ENCODE measurements around the gene SUSD2. TPM values are rescaled to one million over a fixed set of nuclear protein-coding genes. Genes with fewer than 3 reads are reported as not detected.
"Not testable (repeated sequence)": the region's sequence is repeated elsewhere in the genome, so short reads cannot be mapped to it uniquely, and the experiment has no call there.

SUSD2 gene, protein sequence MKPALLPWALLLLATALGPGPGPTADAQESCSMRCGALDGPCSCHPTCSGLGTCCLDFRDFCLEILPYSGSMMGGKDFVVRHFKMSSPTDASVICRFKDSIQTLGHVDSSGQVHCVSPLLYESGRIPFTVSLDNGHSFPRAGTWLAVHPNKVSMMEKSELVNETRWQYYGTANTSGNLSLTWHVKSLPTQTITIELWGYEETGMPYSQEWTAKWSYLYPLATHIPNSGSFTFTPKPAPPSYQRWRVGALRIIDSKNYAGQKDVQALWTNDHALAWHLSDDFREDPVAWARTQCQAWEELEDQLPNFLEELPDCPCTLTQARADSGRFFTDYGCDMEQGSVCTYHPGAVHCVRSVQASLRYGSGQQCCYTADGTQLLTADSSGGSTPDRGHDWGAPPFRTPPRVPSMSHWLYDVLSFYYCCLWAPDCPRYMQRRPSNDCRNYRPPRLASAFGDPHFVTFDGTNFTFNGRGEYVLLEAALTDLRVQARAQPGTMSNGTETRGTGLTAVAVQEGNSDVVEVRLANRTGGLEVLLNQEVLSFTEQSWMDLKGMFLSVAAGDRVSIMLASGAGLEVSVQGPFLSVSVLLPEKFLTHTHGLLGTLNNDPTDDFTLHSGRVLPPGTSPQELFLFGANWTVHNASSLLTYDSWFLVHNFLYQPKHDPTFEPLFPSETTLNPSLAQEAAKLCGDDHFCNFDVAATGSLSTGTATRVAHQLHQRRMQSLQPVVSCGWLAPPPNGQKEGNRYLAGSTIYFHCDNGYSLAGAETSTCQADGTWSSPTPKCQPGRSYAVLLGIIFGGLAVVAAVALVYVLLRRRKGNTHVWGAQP
- 0.11 TPM for polyA plus RNA-seq (2013)

DNA sequence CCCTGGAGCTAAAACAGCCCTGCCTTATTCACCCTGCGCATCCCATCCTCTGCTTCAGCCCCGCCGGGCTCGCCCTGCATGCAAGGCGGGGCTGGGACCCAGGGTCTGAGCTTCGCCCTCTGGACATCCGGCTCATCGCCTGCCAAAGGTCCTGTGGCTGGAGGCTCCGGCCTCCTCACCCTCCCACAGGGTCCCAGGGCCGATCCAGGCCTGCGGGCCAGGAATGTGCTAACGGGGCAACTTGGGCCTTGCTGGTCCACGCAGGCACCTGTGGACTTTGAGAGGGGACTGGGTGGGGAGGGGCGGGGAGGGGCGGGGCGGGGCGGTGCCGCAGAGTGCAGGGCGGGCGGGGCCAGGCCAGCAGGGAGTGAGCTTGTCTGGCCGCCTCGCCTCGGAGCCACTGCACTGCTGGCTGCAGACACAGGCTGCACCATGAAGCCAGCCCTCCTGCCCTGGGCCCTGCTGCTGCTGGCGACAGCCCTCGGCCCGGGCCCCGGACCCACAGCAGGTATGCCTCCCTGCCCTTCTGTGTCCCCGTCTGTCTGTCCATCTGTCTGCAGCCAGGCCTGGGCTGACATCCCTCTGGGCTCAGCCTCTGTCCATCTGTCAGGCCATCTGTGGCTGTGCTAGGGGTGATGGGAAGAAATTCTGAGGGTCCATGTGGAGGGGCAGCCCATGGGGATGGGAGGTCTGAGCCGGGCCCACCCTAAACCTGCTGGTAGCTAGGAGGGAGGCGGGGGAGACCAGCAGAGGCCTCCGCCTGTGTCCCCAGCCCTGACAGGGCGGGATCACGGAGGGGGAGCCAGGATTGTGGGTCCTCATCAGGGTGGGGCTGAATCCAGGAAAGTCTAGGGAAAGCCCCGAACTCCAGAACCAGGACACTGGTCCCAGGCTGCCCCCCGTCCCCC lies at the start of gene SUSD2:
TSS of gene SUSD2 (plus strand) at position 400 of the 908 bp plus-strand sequence. CDS start at position 433, 33 bp downstream.
- Histone ChIP-seq H3K4me3 (ENCODE audit: control insufficient read depth in 1 of 7, extremely low read depth in 1 of 7, insufficient read depth in 4 of 7, low read depth in 2 of 7, low read length in 6 of 7) (no peak within 1 kb of the TSS), H3K27ac (ENCODE audit: insufficient read depth in 1 of 2, low read depth in 1 of 2, low read length in 2 of 2, poor library complexity in 1 of 2, severe bottlenecking in 2 of 2) (no peak within 1 kb of the TSS), H3K27me3 (replicated peaks in 2 of 5; ENCODE audit: control insufficient read depth in 4 of 5, insufficient read depth in 5 of 5, low read length in 4 of 5) (no peaks in the 10 kb centered on the region), H3K4me1 (ENCODE audit: control extremely low read depth in 1 of 4, control insufficient read depth in 4 of 4, insufficient read depth in 4 of 4, low read length in 3 of 4) (no peaks in the 10 kb centered on the region), H3K9me3 (ENCODE audit: control extremely low read depth in 1 of 5, control insufficient read depth in 4 of 5, insufficient read depth in 2 of 5, low read depth in 1 of 5, low read length in 4 of 5) (no peaks in the 10 kb centered on the region), H3K36me3 (ENCODE audit: control insufficient read depth in 4 of 4, insufficient read depth in 4 of 4, low read length in 3 of 4) (peaks cover 0 to 29% (median 16%) of the 10 kb centered on the region in 4 experiments)
- POLR2A ChIA-PET, result no interaction called here
- DNase-seq, result no peak
- CTCF ChIA-PET, result interaction anchor here (1.2 to 43.2 kb wide), 2 partner anchors 42 to 75 kb away, joined by 5 to 1213 read pairs; no protein-coding TSS in a partner anchor
- 95% methylated on average over 11 of the region's 35 CpGs for WGBS (ENCODE audit: insufficient coverage)

DNA sequence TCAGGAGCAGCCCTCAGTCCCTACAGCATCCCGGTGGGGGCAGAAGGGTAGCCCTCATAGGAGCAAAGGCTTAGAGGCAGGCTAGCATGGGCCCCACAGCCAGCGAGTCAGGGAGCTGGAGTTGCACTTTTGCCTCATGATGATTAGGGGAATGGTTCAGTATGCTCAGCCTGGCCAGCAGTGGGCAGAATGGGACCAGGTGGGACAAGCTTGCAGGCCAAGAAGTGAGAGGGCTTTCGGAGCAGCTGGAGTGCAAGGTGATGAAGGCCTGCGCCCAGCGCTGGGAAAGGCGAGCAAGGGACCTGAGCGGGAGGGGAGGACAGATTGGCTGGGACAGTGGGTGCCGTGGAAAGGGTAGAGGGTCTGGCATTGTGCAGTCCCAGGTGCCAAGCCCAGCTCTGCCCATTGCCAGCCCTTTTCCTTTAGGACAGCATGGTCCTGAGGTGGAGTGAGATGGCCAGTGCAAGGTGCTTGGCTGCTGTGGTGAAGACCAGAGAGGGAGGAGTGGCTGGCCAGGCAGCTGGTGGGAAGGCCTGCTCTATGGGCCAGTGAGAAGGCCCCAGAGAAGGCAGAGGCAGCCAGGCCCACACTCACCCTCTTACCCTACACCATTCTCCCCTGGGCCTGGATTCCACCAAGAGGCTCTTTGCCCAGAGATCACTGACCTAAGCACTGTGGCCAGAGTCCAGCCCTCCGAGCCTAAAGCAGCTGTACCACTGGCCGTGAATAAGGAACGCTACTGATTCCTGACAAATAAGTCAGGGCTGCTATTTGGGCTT lies 47.9 kb upstream of the SUSD2 start:
- WGBS (ENCODE audit: insufficient coverage), result 76% methylated on average over 11 of the region's 11 CpGs
- DNase-seq, result peak; percentile 47 to 66 (median 66)
- peaks cover 13 to 65% (median 18%) of the 10 kb centered on the region in 4 experiments for H3K36me3 ChIP-seq (ENCODE audit: control insufficient read depth in 4 of 4, insufficient read depth in 4 of 4, low read length in 3 of 4)

DNA sequence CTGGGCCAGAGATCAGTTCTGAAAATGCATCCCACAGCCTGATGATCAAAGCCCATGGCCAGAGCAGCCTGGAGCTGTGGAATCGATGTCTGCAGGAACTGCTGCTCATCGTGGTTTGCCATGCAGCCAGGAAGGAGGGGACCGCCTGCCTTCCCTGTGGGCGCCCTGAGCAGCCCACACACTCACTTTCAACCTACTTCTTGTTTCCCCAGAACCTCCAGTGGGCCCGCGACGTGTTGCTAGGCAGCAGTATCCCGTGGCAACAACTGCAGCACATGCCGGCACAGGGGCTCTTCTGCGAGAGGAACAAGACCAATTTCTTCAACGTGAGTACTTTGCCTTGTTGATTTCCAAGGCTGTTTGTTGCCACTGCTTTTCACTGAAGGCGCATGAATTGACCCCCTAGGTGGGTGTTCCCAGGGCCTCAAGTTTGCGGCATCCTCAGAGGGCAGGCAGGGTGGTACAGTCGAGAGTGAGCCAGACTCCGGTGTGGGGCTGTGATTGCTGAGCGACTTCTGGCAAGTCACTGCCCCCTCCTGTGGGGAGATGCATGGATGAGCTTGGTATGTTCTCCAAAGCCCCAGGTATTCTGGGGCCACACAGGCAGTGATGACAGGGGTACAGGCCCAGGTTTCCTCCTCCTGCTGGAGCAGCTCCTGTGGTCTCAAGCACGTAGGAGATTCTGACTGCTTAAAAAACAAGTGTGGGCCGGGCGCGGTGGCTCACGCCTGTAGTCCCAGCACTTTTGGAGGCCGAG lies 47.0 kb upstream of the SUSD2 start:
- peak overlapping the region in 1 of 2 experiments; percentile 23 for H3K27ac ChIP-seq (ENCODE audit: insufficient read depth in 1 of 2, low read depth in 1 of 2, low read length in 2 of 2, poor library complexity in 1 of 2, severe bottlenecking in 2 of 2)
- POLR2A ChIA-PET, result interaction anchor here (2.2 kb wide), 1 partner anchor 22 kb away, joined by 19 read pairs; no protein-coding TSS in a partner anchor

More for the DNA sequence above, 47.9 kb upstream of the SUSD2 start:
- Histone ChIP-seq H3K27me3 (replicated peaks in 2 of 5; ENCODE audit: control insufficient read depth in 4 of 5, insufficient read depth in 5 of 5, low read length in 4 of 5) (no peaks in the 10 kb centered on the region), H3K4me1 (ENCODE audit: control extremely low read depth in 1 of 4, control insufficient read depth in 4 of 4, insufficient read depth in 4 of 4, low read length in 3 of 4) (peaks cover 6 to 42% (median 38%) of the 10 kb centered on the region in 4 experiments), H3K9me3 (ENCODE audit: control extremely low read depth in 1 of 5, control insufficient read depth in 4 of 5, insufficient read depth in 2 of 5, low read depth in 1 of 5, low read length in 4 of 5) (no peaks in the 10 kb centered on the region), H3K27ac (ENCODE audit: insufficient read depth in 1 of 2, low read depth in 1 of 2, low read length in 2 of 2, poor library complexity in 1 of 2, severe bottlenecking in 2 of 2) (no peak overlapping the region), H3K4me3 (ENCODE audit: control insufficient read depth in 1 of 7, extremely low read depth in 1 of 7, insufficient read depth in 4 of 7, low read depth in 2 of 7, low read length in 6 of 7) (no peak overlapping the region)
- ChIA-PET POLR2A (interaction anchor here (1.0 to 2.2 kb wide), 2 partner anchors 22 to 42 kb away, joined by 4 to 19 read pairs; no protein-coding TSS in a partner anchor), CTCF (interaction anchor here (0.9 to 55.4 kb wide), 8 partner anchors 9 to 136 kb away, joined by 3 to 1213 read pairs (median 4); partner anchors contain the start of gene SUSD2)

DNA sequence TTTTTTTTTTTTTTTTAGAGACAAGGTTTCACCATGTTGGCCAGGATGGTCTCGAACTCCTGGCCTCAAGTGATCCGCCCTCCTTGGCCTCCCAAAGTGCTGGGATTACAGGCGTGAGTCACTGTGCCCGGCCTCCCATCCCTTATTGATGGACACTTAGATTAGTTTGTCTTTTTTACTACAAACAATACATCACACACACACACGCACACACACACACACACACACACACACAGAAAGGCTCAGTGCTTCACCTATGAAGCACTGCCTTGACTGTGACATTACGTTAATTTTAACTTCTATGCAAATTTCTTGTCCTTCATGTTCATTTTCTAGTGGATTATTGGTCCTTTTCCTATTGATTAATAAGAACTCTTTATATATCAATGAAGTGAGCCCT lies 44.8 kb upstream of the SUSD2 start:
- H3K27me3 ChIP-seq (replicated peaks in 2 of 5; ENCODE audit: control insufficient read depth in 4 of 5, insufficient read depth in 5 of 5, low read length in 4 of 5); DNase-seq; H3K27ac ChIP-seq (ENCODE audit: insufficient read depth in 1 of 2, low read depth in 1 of 2, low read length in 2 of 2, poor library complexity in 1 of 2, severe bottlenecking in 2 of 2); POLR2A ChIA-PET; H3K4me3 ChIP-seq (ENCODE audit: control insufficient read depth in 1 of 7, extremely low read depth in 1 of 7, insufficient read depth in 4 of 7, low read depth in 2 of 7, low read length in 6 of 7); H3K9me3 ChIP-seq (ENCODE audit: control extremely low read depth in 1 of 5, control insufficient read depth in 4 of 5, insufficient read depth in 2 of 5, low read depth in 1 of 5, low read length in 4 of 5): not testable (repeated sequence)
- Histone ChIP-seq H3K4me1 (ENCODE audit: control extremely low read depth in 1 of 4, control insufficient read depth in 4 of 4, insufficient read depth in 4 of 4, low read length in 3 of 4) (peaks cover 4 to 46% (median 41%) of the 10 kb centered on the region in 4 experiments), H3K36me3 (ENCODE audit: control insufficient read depth in 4 of 4, insufficient read depth in 4 of 4, low read length in 3 of 4) (peaks cover 15 to 62% (median 20%) of the 10 kb centered on the region in 4 experiments)
- CTCF ChIA-PET, result interaction anchor here (55.4 kb wide), 1 partner anchor 27 kb away, joined by 1213 read pairs; the partner anchor contains the start of gene SUSD2
- 86% methylated on average over 1 of the region's 6 CpGs for WGBS (ENCODE audit: insufficient coverage)

More for the DNA sequence above, 47.0 kb upstream of the SUSD2 start:
- WGBS (ENCODE audit: insufficient coverage), result 37% methylated on average over 15 of the region's 22 CpGs
- H3K9me3 ChIP-seq (ENCODE audit: control extremely low read depth in 1 of 5, control insufficient read depth in 4 of 5, insufficient read depth in 2 of 5, low read depth in 1 of 5, low read length in 4 of 5), result no peaks in the 10 kb centered on the region
- no peaks in the 10 kb centered on the region for H3K27me3 ChIP-seq (replicated peaks in 2 of 5; ENCODE audit: control insufficient read depth in 4 of 5, insufficient read depth in 5 of 5, low read length in 4 of 5)
- DNase-seq, result peak; percentile 97 to 99 (median 99)
- H3K4me1 ChIP-seq (ENCODE audit: control extremely low read depth in 1 of 4, control insufficient read depth in 4 of 4, insufficient read depth in 4 of 4, low read length in 3 of 4), result peaks cover 6 to 33% (median 30%) of the 10 kb centered on the region in 4 experiments
- H3K36me3 ChIP-seq (ENCODE audit: control insufficient read depth in 4 of 4, insufficient read depth in 4 of 4, low read length in 3 of 4), result peaks cover 13 to 66% (median 20%) of the 10 kb centered on the region in 4 experiments
- peak overlapping the region in 1 of 7 experiments; percentile 12 for H3K4me3 ChIP-seq (ENCODE audit: control insufficient read depth in 1 of 7, extremely low read depth in 1 of 7, insufficient read depth in 4 of 7, low read depth in 2 of 7, low read length in 6 of 7)
- CTCF ChIA-PET, result interaction anchor here (1.0 to 55.4 kb wide), 6 partner anchors 10 to 113 kb away, joined by 3 to 1213 read pairs (median 4); partner anchors contain the start of gene SUSD2

DNA sequence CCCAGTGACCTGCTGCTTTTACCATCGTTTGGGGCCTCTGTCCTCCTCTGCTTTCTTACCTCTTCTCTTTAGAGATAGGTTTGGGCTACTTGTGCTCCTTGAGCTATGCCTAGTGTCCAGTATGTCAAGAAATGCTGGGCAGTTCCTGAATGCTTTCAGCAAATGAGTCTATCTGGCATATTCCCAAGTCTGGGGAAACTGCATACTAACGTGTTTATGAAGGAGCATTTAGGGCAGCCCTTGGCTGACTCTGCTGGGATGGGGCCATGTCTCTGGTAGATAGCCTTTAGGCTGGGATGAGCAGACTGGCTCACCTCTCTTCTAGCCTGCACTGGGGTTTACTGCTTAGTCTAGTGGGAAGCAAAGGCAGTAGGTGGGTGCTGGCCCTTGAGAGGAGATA lies 43.7 kb upstream of the SUSD2 start:
- H3K36me3 ChIP-seq (ENCODE audit: control insufficient read depth in 4 of 4, insufficient read depth in 4 of 4, low read length in 3 of 4), result peaks cover 15 to 65% (median 19%) of the 10 kb centered on the region in 4 experiments
- peaks cover 10 to 57% (median 52%) of the 10 kb centered on the region in 4 experiments for H3K4me1 ChIP-seq (ENCODE audit: control extremely low read depth in 1 of 4, control insufficient read depth in 4 of 4, insufficient read depth in 4 of 4, low read length in 3 of 4)
- H3K9me3 ChIP-seq (ENCODE audit: control extremely low read depth in 1 of 5, control insufficient read depth in 4 of 5, insufficient read depth in 2 of 5, low read depth in 1 of 5, low read length in 4 of 5), result no peaks in the 10 kb centered on the region
- POLR2A ChIA-PET, result no interaction called here
- no peak overlapping the region for H3K4me3 ChIP-seq (ENCODE audit: control insufficient read depth in 1 of 7, extremely low read depth in 1 of 7, insufficient read depth in 4 of 7, low read depth in 2 of 7, low read length in 6 of 7)
- CTCF ChIA-PET, result interaction anchor here (1.4 to 55.4 kb wide), 2 partner anchors 8 to 26 kb away, joined by 3 to 1213 read pairs; partner anchors contain the start of gene SUSD2
- 83% methylated on average over 1 of the region's 2 CpGs for WGBS (ENCODE audit: insufficient coverage)
- H3K27ac ChIP-seq (ENCODE audit: insufficient read depth in 1 of 2, low read depth in 1 of 2, low read length in 2 of 2, poor library complexity in 1 of 2, severe bottlenecking in 2 of 2), result no peak overlapping the region
- H3K27me3 ChIP-seq (replicated peaks in 2 of 5; ENCODE audit: control insufficient read depth in 4 of 5, insufficient read depth in 5 of 5, low read length in 4 of 5), result no peaks in the 10 kb centered on the region
- DNase-seq, result no peak

All from common myeloid progenitor, CD34-positive (primary cell).